GM23338 (cell line): ENCODE measurements around the gene CYP11A1. TPM values are rescaled to one million over a fixed set of nuclear protein-coding genes. Genes with fewer than 3 reads are reported as not detected.

Experiments
- ATAC-seq: fragments of 200-7000 bp; cut with Tn5 transposase; 3 replicates; pipeline ENCODE4 v1.9.1; 2020
- DNase-seq: peaks from one replicate; pipeline ENCODE4 v3.0.0-alpha.2; 2015; ENCODE audit warnings: low spot score
- H2AFZ ChIP-seq: fragments of 200-600 bp; sonication (generic); 2 replicates; pipeline ENCODE4 v1.8.0; 2016; ENCODE audit warnings: antibody characterized with exemption, mild to moderate bottlenecking, moderate library complexity
- H3F3A ChIP-seq: fragments of 200-600 bp; sonication (generic); replicated peaks from 2 replicates; pipeline ENCODE4 v1.8.0; 2017; ENCODE audit warnings: antibody characterized with exemption, mixed run types, low read depth
- H3K27ac ChIP-seq: fragments of 200-600 bp; sonication (generic); 2 replicates; pipeline ENCODE4 v1.6.1; 2016; ENCODE audit warnings: low read depth
- H3K27me3 ChIP-seq: fragments of 200-600 bp; sonication (generic); 2 replicates; pipeline ENCODE4 v1.8.0; 2016; ENCODE audit warnings: mild to moderate bottlenecking, mixed run types, moderate library complexity; ENCODE audit not compliant: insufficient read depth
- H3K36me3 ChIP-seq: fragments of 200-600 bp; sonication (generic); 2 replicates; pipeline ENCODE4 v1.8.0; 2016; ENCODE audit warnings: mild to moderate bottlenecking; ENCODE audit not compliant: insufficient read depth
- H3K4me1 ChIP-seq: fragments of 200-600 bp; sonication (generic); 2 replicates; pipeline ENCODE4 v1.8.0; 2016; ENCODE audit warnings: mild to moderate bottlenecking, moderate library complexity; ENCODE audit not compliant: insufficient read depth
- H3K4me2 ChIP-seq: fragments of 200-600 bp; sonication (generic); 2 replicates; pipeline ENCODE4 v1.7.1; 2017; ENCODE audit warnings: mixed run types
- H3K4me3 ChIP-seq: fragments of 200-600 bp; sonication (generic); 2 replicates; pipeline ENCODE4 v1.6.1; 2016; ENCODE audit warnings: mixed run types
- H3K79me2 ChIP-seq: fragments of 200-600 bp; sonication (generic); replicated peaks from 2 replicates; pipeline ENCODE4 v1.8.0; 2017; ENCODE audit warnings: mild to moderate bottlenecking; ENCODE audit not compliant: insufficient read depth
- H3K9me2 ChIP-seq: fragments of 200-600 bp; sonication (generic); 2 replicates; pipeline ENCODE4 v1.8.0; 2017; ENCODE audit not compliant: insufficient read depth
- H4K20me1 ChIP-seq: fragments of 200-600 bp; sonication (generic); replicated peaks from 2 replicates; pipeline ENCODE4 v1.8.0; 2017; ENCODE audit warnings: mild to moderate bottlenecking; ENCODE audit not compliant: insufficient read depth
- H3K27ac Mint-ChIP-seq: 2 replicates; pipeline ENCODE4 v1.8.0; 2020; ENCODE audit warnings: inconsistent platforms, mild to moderate bottlenecking, moderate library complexity, mixed read lengths
- H3K27me3 Mint-ChIP-seq: 3 replicates; pipeline ENCODE4 v1.8.0; 2022; ENCODE audit warnings: low read depth, mild to moderate bottlenecking, moderate library complexity, mixed read lengths, inconsistent platforms; ENCODE audit not compliant: insufficient read depth, poor library complexity
- H3K36me3 Mint-ChIP-seq: 3 replicates; pipeline ENCODE4 v1.8.0; 2021; ENCODE audit warnings: low read depth, mild to moderate bottlenecking, inconsistent platforms, moderate library complexity, mixed read lengths
- H3K4me1 Mint-ChIP-seq: 3 replicates; pipeline ENCODE4 v1.8.0; 2020; ENCODE audit warnings: mild to moderate bottlenecking, inconsistent platforms, mixed read lengths
- H3K4me3 Mint-ChIP-seq: 3 replicates; pipeline ENCODE4 v1.8.0; 2021; ENCODE audit warnings: moderate library complexity, mild to moderate bottlenecking, inconsistent platforms, mixed read lengths
- H3K9me3 Mint-ChIP-seq: 3 replicates; pipeline ENCODE4 v1.8.0; 2020; ENCODE audit warnings: moderate library complexity, mild to moderate bottlenecking, inconsistent platforms, mixed read lengths
- CREB1 ChIP-seq: fragments of 250-450 bp; sonication (Bioruptor Pico); IDR thresholded peaks from 2 replicates; pipeline ENCODE4 v1.5.0; 2020; ENCODE audit warnings: low read depth, mild to moderate bottlenecking, moderate library complexity
- CTCF ChIP-seq, 2 experiments: fragments of 200-600 bp in 1 of 2; sonication (generic) in 1 of 2; conservative IDR thresholded peaks; 2 replicates each; pipeline versions ENCODE4 v1.5.1 to v1.6.1; 2016 to 2017; ENCODE audit warnings: antibody characterized with exemption in 2 of 2, low read depth in 2 of 2, mild to moderate bottlenecking in 2 of 2, moderate library complexity in 1 of 2
- ETS1 ChIP-seq: IDR thresholded peaks from 2 replicates; pipeline ENCODE4 v1.6.1; 2016; ENCODE audit warnings: antibody characterized with exemption
- EZH2 ChIP-seq: fragments of 200-600 bp; sonication (generic); IDR thresholded peaks from one replicate; pipeline ENCODE4 v1.8.0; 2017; ENCODE audit warnings: antibody characterized with exemption, mild to moderate bottlenecking, low read depth; ENCODE audit not compliant: unreplicated experiment
- EZH2phosphoT487 ChIP-seq: fragments of 200-600 bp; sonication (generic); IDR thresholded peaks from one replicate; pipeline ENCODE4 v1.8.1; 2018; ENCODE audit warnings: antibody characterized with exemption; ENCODE audit not compliant: unreplicated experiment
- JUNB ChIP-seq: IDR thresholded peaks from one replicate; pipeline ENCODE4 v1.6.1; 2016; ENCODE audit warnings: antibody characterized with exemption; ENCODE audit not compliant: unreplicated experiment
- NANOG ChIP-seq: IDR thresholded peaks from 2 replicates; pipeline ENCODE4 v1.6.1; 2016; ENCODE audit warnings: antibody characterized with exemption, borderline replicate concordance
- POLR2AphosphoS5 ChIP-seq: IDR thresholded peaks from 2 replicates; pipeline ENCODE4 v1.6.1; 2016; ENCODE audit warnings: antibody characterized with exemption, low read depth
- REST ChIP-seq: IDR thresholded peaks from one replicate; pipeline ENCODE4 v1.6.1; 2018; ENCODE audit warnings: antibody characterized with exemption; ENCODE audit not compliant: unreplicated experiment
- STAT1 ChIP-seq: IDR thresholded peaks from one replicate; pipeline ENCODE4 v1.6.1; 2016; ENCODE audit warnings: antibody characterized with exemption; ENCODE audit not compliant: unreplicated experiment
- ZNF114 ChIP-seq: fragments of 250-450 bp; sonication (Bioruptor Pico); IDR thresholded peaks from 2 replicates; pipeline ENCODE4 v1.5.0; 2020; ENCODE audit warnings: mild to moderate bottlenecking, moderate library complexity
- ZNF331 ChIP-seq: fragments of 250-450 bp; sonication (Bioruptor Pico); IDR thresholded peaks from 2 replicates; pipeline ENCODE4 v1.5.0; 2020; ENCODE audit warnings: low read depth, mild to moderate bottlenecking, moderate library complexity
- ZNF462 ChIP-seq: fragments of 250-450 bp; sonication (Bioruptor Pico); IDR thresholded peaks from 2 replicates; pipeline ENCODE4 v1.5.0; 2020; ENCODE audit warnings: mild to moderate bottlenecking, moderate library complexity
- polyA plus RNA-seq: library from polyadenylated mRNA; unstranded; fragments of >200 nt; fragmentation: Nextera tagmentation; extraction: Ambion mirVana; gene quantifications from 2 replicates; pipeline ENCODE4 v1.2.1, GENCODE V29; 2016
- total RNA-seq: library from RNA; depleted of rRNA; stranded (reverse); fragments of >200 nt; shearing (Covaris generic); gene quantifications from 2 replicates; pipeline ENCODE4 v1.2.3, GENCODE V29; 2014

The CYP11A1 gene
- total and polyA plus RNA-seq, 2 experiments from 2014 or later, result 1.2 to 1.7 TPM

- Mint-ChIP-seq H3K27me3 (peaks cover 9% of the 10 kb centered on the region), H3K9me3 (no peaks in the 10 kb centered on the region), H3K27ac (no peak overlapping the region), H3K4me1 (peaks cover 21% of the 10 kb centered on the region), H3K4me3 (no peak overlapping the region), H3K36me3 (no peaks in the 10 kb centered on the region)
- Histone ChIP-seq H3K4me2 (no peak overlapping the region), H3K9me2 (no peaks in the 10 kb centered on the region), H3K27me3 (no peaks in the 10 kb centered on the region), H3K27ac (no peak overlapping the region), H3K4me3 (no peak overlapping the region), H3K36me3 (no peaks in the 10 kb centered on the region), H4K20me1 (no peaks in the 10 kb centered on the region), H2AFZ (no peak overlapping the region), H3K4me1 (no peaks in the 10 kb centered on the region; the same call in 1 of the 2 replicates), H3F3A (no peaks in the 10 kb centered on the region), H3K79me2 (no peaks in the 10 kb centered on the region)
- ATAC-seq, result no peak
- no peak for TF ChIP-seq CTCF (conservative IDR thresholded peaks at IDR 0.05; ENCODE audit: low read depth in 2 of 2)
- no peak for TF ChIP-seq ZNF462 (CRISPR knock-in tag)
- TF ChIP-seq ETS1, result no peak
- no peak for TF ChIP-seq POLR2AphosphoS5
- no peak for TF ChIP-seq STAT1
- TF ChIP-seq ZNF331, result no peak
- TF ChIP-seq CREB1 (CRISPR knock-in tag), result no peak
- TF ChIP-seq EZH2, result no peak
- TF ChIP-seq REST, result no peak
- no peak for TF ChIP-seq EZH2phosphoT487
- no peak for TF ChIP-seq ZNF114 (CRISPR knock-in tag)
- no peak for TF ChIP-seq JUNB
- no peak for TF ChIP-seq NANOG
- no peak for DNase-seq
These were observed 17.6 kb upstream of the CYP11A1 start for GRCh38 chr15:74384881-74385643.
